HG03469 (cell line): ENCODE measurements around the gene PORCN.
A peak's percentile ranks its signal among the peaks of the same experiment; 100 is the strongest.
"Not testable (repeated sequence)": the region's sequence is repeated elsewhere in the genome, so short reads cannot be mapped to it uniquely, and the experiment has no call there.

Source experiments
- ATAC-seq: cut with Tn5 transposase; IDR thresholded peaks from one replicate; pipeline ENCODE4 v1.9.1; 2021; ENCODE audit warnings: mild to moderate bottlenecking, moderate library complexity, moderate number of reproducible peaks; ENCODE audit not compliant: unreplicated experiment

The PORCN gene

GRCh38 chrX:48538641-48539344, 30.0 kb downstream of the PORCN start:
- ATAC-seq, result no peak

- no peak for ATAC-seq
Observed at GRCh38 chrX:48539345-48540027, 30.7 kb downstream of the PORCN start, which contains the start of gene TBC1D25. Gene TBC1D25, plus strand, starts transcription at chrX:48539714. Its CDS starts 84 bp downstream, at chrX:48539798.

GRCh38 chrX:48540028-48540375, 31.2 kb downstream of the PORCN start:
- ATAC-seq, result no peak

- ATAC-seq, result no peak
Observed at GRCh38 chrX:48540480-48540879, 31.7 kb downstream of the PORCN start.

GRCh38 chrX:48541140-48541814, 32.5 kb downstream of the PORCN start:
- ATAC-seq, result no peak

GRCh38 chrX:48548871-48549270, 40.1 kb downstream of the PORCN start:
- ATAC-seq, result no peak

- ATAC-seq, result not testable (repeated sequence)
Observed at GRCh38 chrX:48555731-48556325, 47.0 kb downstream of the PORCN start.

- ATAC-seq, result no peak
Observed at GRCh38 chrX:48558271-48558670, 49.5 kb downstream of the PORCN start.

GRCh38 chrX:48559636-48560035, 50.8 kb downstream of the PORCN start:
- ATAC-seq, result no peak

- ATAC-seq, result no peak
Observed at GRCh38 chrX:48560056-48560455, 51.3 kb downstream of the PORCN start.

- ATAC-seq, result no peak
Observed at GRCh38 chrX:48560681-48561080, 51.9 kb downstream of the PORCN start.

GRCh38 chrX:48569958-48570357, 61.2 kb downstream of the PORCN start:
- ATAC-seq, result peak; percentile 36
